H1 (cell line): ENCODE measurements around the gene SERPINB6. TPM values are rescaled to one million over a fixed set of nuclear protein-coding genes. Genes with fewer than 3 reads are reported as not detected.
A peak's percentile ranks its signal among the peaks of the same experiment; 100 is the strongest.

Experiments
- CTCF ChIA-PET: fragments of 300-600 bp; sonication (Branson Sonifier 250); formaldehyde crosslinking; loops from one replicate; lab custom pipeline; 2021; ENCODE audit not compliant: partially characterized antibody; lab: Charles Lee
- POLR2A ChIA-PET: fragments of 300-600 bp; sonication (Branson Sonifier 250); formaldehyde crosslinking; loops from one replicate; lab custom pipeline; 2021; ENCODE audit warnings: inconsistent platforms; ENCODE audit not compliant: partially characterized antibody; lab: Charles Lee
- DNase-seq, 2 experiments: peaks; one replicate each; pipeline versions ENCODE4 v3.0.0 to v3.0.0-alpha.2; 2010 to 2022; ENCODE audit warnings: low spot score in 2 of 2, low read depth in 1 of 2, mixed read lengths in 1 of 2
- FAIRE-seq: peaks from 2 replicates; lab custom pipeline; 2011; peaks lifted over from hg19 to GRCh38; lab: Jason Lieb, UNC
- H2AFZ ChIP-seq: 2 replicates; pipeline ENCODE4 v1.8.1; 2012; ENCODE audit warnings: low read length, inconsistent platforms
- H2AK5ac ChIP-seq: 2 replicates; pipeline ENCODE4 v1.6.1; 2013; ENCODE audit warnings: low read depth, low read length
- H2BK120ac ChIP-seq: replicated peaks from 2 replicates; pipeline ENCODE3; 2013; ENCODE audit warnings: low read depth, low read length, inconsistent platforms
- H2BK12ac ChIP-seq: 2 replicates; pipeline ENCODE4 v1.6.1; 2013; ENCODE audit warnings: low read depth, low read length
- H2BK15ac ChIP-seq: 2 replicates; pipeline ENCODE4 v1.6.1; 2013; ENCODE audit warnings: low read length
- H2BK20ac ChIP-seq: 2 replicates; pipeline ENCODE4 v1.6.1; 2013; ENCODE audit warnings: low read length
- H2BK5ac ChIP-seq: 2 replicates; pipeline ENCODE4 v1.6.1; 2013; ENCODE audit warnings: low read depth, low read length
- H3K14ac ChIP-seq: 2 replicates; pipeline ENCODE4 v1.6.1; 2013; ENCODE audit warnings: inconsistent platforms; ENCODE audit not compliant: insufficient read length
- H3K18ac ChIP-seq: 2 replicates; pipeline ENCODE4 v1.6.1; 2013; ENCODE audit warnings: low read length; ENCODE audit errors: extremely low read depth
- H3K23ac ChIP-seq: 2 replicates; pipeline ENCODE4 v1.6.1; 2013; ENCODE audit warnings: inconsistent platforms; ENCODE audit not compliant: insufficient read length
- H3K23me2 ChIP-seq: 2 replicates; pipeline ENCODE4 v1.6.1; 2013; ENCODE audit warnings: low read depth, low read length
- H3K27ac ChIP-seq: 2 replicates; pipeline ENCODE4 v1.6.1; 2011; ENCODE audit warnings: low read depth, low read length, inconsistent platforms
- H3K27me3 ChIP-seq, 4 experiments: replicated peaks in 1 of 4; 1 replicate in 1 of 4; 2 replicates in 3 of 4; pipeline versions ENCODE4 v1.6.1 to v1.8.1; 2011 to 2013; ENCODE audit warnings: low read length in 3 of 4, mild to moderate bottlenecking in 3 of 4, inconsistent platforms in 2 of 4, mixed read lengths in 2 of 4, moderate library complexity in 1 of 4; ENCODE audit not compliant: control insufficient read depth in 3 of 4, insufficient read depth in 3 of 4; ENCODE audit errors: extremely low read depth in 1 of 4
- H3K36me3 ChIP-seq, 4 experiments: 2 replicates each; pipeline versions ENCODE4 v1.6.1 to v1.8.1; 2011 to 2013; ENCODE audit warnings: mild to moderate bottlenecking in 4 of 4, low read length in 3 of 4, moderate library complexity in 2 of 4, control low read depth in 1 of 4, inconsistent platforms in 1 of 4; ENCODE audit not compliant: insufficient read depth in 4 of 4, control insufficient read depth in 2 of 4
- H3K4ac ChIP-seq: replicated peaks from 2 replicates; pipeline ENCODE3; 2013; ENCODE audit warnings: low read length, low read depth, mixed read lengths, inconsistent platforms; ENCODE audit not compliant: insufficient read length
- H3K4me1 ChIP-seq, 4 experiments: replicated peaks in 1 of 4; 1 replicate in 1 of 4; 2 replicates in 3 of 4; pipeline versions ENCODE4 v1.6.1 to v1.8.1; 2011 to 2013; ENCODE audit warnings: low read length in 3 of 4, inconsistent platforms in 2 of 4, mixed read lengths in 1 of 4; ENCODE audit not compliant: insufficient read depth in 4 of 4, control insufficient read depth in 3 of 4
- H3K4me2 ChIP-seq, 2 experiments: 2 replicates each; pipeline versions ENCODE4 v1.6.1 to v1.8.1; 2011 to 2013; ENCODE audit warnings: low read depth in 2 of 2, low read length in 2 of 2, control low read depth in 1 of 2, inconsistent platforms in 1 of 2, mild to moderate bottlenecking in 1 of 2; ENCODE audit not compliant: insufficient read depth in 1 of 2
- H3K4me3 ChIP-seq, 4 experiments: fragments of 200-600, 300-600 bp in 1 of 4; sonication (generic), shearing (Covaris generic), sonication (Bioruptor Twin) in 1 of 4; 2 replicates each; pipeline versions ENCODE4 v1.5.1 to v1.8.1; 2011 to 2016; ENCODE audit warnings: low read length in 4 of 4, low read depth in 3 of 4, control low read depth in 2 of 4, inconsistent platforms in 2 of 4, mild to moderate bottlenecking in 2 of 4, mixed read lengths in 1 of 4, moderate library complexity in 1 of 4; ENCODE audit not compliant: insufficient read depth in 2 of 4; ENCODE audit errors: extremely low read depth in 1 of 4
- H3K56ac ChIP-seq: replicated peaks from 2 replicates; pipeline ENCODE3; 2013; ENCODE audit warnings: low read depth, mild to moderate bottlenecking, mixed read lengths, low read length, inconsistent platforms; ENCODE audit not compliant: insufficient read length
- H3K79me1 ChIP-seq: 2 replicates; pipeline ENCODE4 v1.6.1; 2013; ENCODE audit warnings: low read depth, low read length, control low read depth
- H3K79me2 ChIP-seq, 2 experiments: 2 replicates each; pipeline versions ENCODE4 v1.6.1 to v1.8.1; 2012 to 2013; ENCODE audit warnings: low read length in 2 of 2, mild to moderate bottlenecking in 2 of 2, inconsistent platforms in 1 of 2; ENCODE audit not compliant: insufficient read depth in 2 of 2, control insufficient read depth in 1 of 2
- H3K9ac ChIP-seq, 4 experiments: replicated peaks in 1 of 4; 1 replicate in 1 of 4; 2 replicates in 3 of 4; pipeline versions ENCODE4 v1.6.1 to v1.8.1; 2011 to 2013; ENCODE audit warnings: low read depth in 3 of 4, low read length in 3 of 4, control low read depth in 2 of 4, mild to moderate bottlenecking in 2 of 4, moderate library complexity in 2 of 4, inconsistent platforms in 1 of 4; ENCODE audit errors: extremely low read depth in 1 of 4
- H3K9me3 ChIP-seq, 2 experiments: 2 replicates each; pipeline versions ENCODE4 v1.6.1 to v1.8.1; 2012 to 2013; ENCODE audit warnings: mild to moderate bottlenecking in 2 of 2, moderate library complexity in 2 of 2, control low read depth in 1 of 2, inconsistent platforms in 1 of 2, low read depth in 1 of 2, low read length in 1 of 2, mixed read lengths in 1 of 2; ENCODE audit not compliant: insufficient read depth in 2 of 2
- H4K20me1 ChIP-seq, 2 experiments: replicated peaks in 1 of 2; 2 replicates each; pipeline versions ENCODE3 to v1.8.1; 2011 to 2013; ENCODE audit warnings: inconsistent platforms in 2 of 2, low read length in 2 of 2, mild to moderate bottlenecking in 1 of 2; ENCODE audit not compliant: insufficient read depth in 2 of 2, control insufficient read depth in 1 of 2
- H4K5ac ChIP-seq: 2 replicates; pipeline ENCODE4 v1.6.1; 2013; ENCODE audit warnings: low read length, low read depth, mixed read lengths, inconsistent platforms; ENCODE audit not compliant: insufficient read length
- H4K8ac ChIP-seq: 2 replicates; pipeline ENCODE4 v1.8.0; 2013; ENCODE audit warnings: mild to moderate bottlenecking, moderate library complexity, low read length, inconsistent platforms; ENCODE audit not compliant: insufficient read depth; ENCODE audit errors: extremely low read depth
- H4K91ac ChIP-seq: replicated peaks from 2 replicates; pipeline ENCODE3; 2013; ENCODE audit warnings: low read length, mixed read lengths, inconsistent platforms; ENCODE audit not compliant: insufficient read length
- CHD1 ChIP-seq: IDR thresholded peaks from 2 replicates; pipeline ENCODE4 v1.6.1; 2012; ENCODE audit warnings: low read depth, low read length, improper control_type of control experiment
- CHD2 ChIP-seq: IDR thresholded peaks from 2 replicates; pipeline ENCODE4 v1.6.1; 2012; ENCODE audit warnings: low read length, improper control_type of control experiment
- SIX5 ChIP-seq: IDR thresholded peaks from 2 replicates; pipeline ENCODE4 v1.6.1; 2011; ENCODE audit warnings: mild to moderate bottlenecking, low read depth, low read length
- SP4 ChIP-seq: IDR thresholded peaks from 2 replicates; pipeline ENCODE4 v1.6.1; 2012; ENCODE audit warnings: low read length, inconsistent platforms
- SRF ChIP-seq: IDR thresholded peaks from 2 replicates; pipeline ENCODE4 v1.6.1; 2011; ENCODE audit warnings: mild to moderate bottlenecking, low read depth, low read length, moderate library complexity
- TBP ChIP-seq: IDR thresholded peaks from 2 replicates; pipeline ENCODE4 v1.6.1; 2011; ENCODE audit warnings: low read depth, low read length, improper control_type of control experiment
- WGBS, 2 experiments: shearing (Covaris generic) in 1 of 2; methylation state at CpG; one replicate each; pipeline versions ENCODE4 v1.1.6 to v1.1.7; 2013 to 2015; ENCODE audit warnings: low lambda C conversion rate in 2 of 2, mixed read lengths in 2 of 2, inconsistent platforms in 1 of 2, low coverage in 1 of 2, missing lambda C conversion rate in 1 of 2; ENCODE audit not compliant: insufficient replicate concordance in 2 of 2, insufficient coverage in 1 of 2, insufficient read length in 1 of 2; ENCODE audit errors: extremely low coverage in 1 of 2, missing lambda C conversion rate in 1 of 2; 5-methylcytosine and 5-hydroxymethylcytosine counted together
- polyA plus RNA-seq, 7 experiments: library from polyadenylated mRNA; depleted of rRNA in 3 of 7; stranded (reverse) in 5 of 7; unstranded in 2 of 7; fragments of >200 nt in 5 of 7; fragments of 200-250 nt in 2 of 7; gene quantifications; 1 replicate in 5 of 7; 2 replicates in 1 of 7; 4 replicates in 1 of 7; pipeline versions ENCODE4 v1.2.1 to v1.2.3, GENCODE V29; 2011 to 2013; ENCODE audit warnings: missing spikeins in 2 of 7, mixed read lengths in 2 of 7
- total RNA-seq: library from RNA; stranded (reverse); fragmentation: NEBNext Ultra II Directional; extraction: Animal tissue kit (Norgen Biotek cat#: 25700); gene quantifications from 2 replicates; pipeline ENCODE4 v1.2.1, GENCODE V29; 2021

SERPINB6 gene
- total and polyA plus RNA-seq, 2 of the 8 experiments (the other 6 are each of a cell fraction or from before 2014, with no cell fraction given) = 27.2 to 29.4 TPM

DNA sequence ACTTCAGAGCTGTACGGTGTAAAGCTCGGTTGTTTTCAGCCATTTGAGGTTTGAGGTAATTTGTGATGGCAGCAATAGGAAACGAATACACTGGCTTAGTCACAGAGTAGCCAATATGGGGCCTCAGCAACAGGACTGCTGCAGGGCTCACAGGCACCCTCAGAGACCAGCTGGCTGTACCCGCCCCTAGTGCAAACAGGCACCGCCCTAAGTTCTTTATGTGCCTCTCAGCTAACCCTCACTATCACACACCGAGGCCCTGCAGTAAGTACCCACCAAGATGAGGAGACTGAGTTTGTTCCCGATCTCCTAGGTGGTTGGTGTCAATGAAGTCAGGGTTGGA is 57.1 kb downstream of the SERPINB6 start:
- no peak overlapping the region for H3K4me2 ChIP-seq
- no peak overlapping the region for H3K9ac ChIP-seq
- no peak for FAIRE-seq
- TF ChIP-seq CHD2 (no peak), SRF (no peak), SIX5 (no peak), SP4 (no peak), CHD1 (no peak), TBP (no peak)

More for the DNA sequence above, 57.1 kb downstream of the SERPINB6 start:
- Histone ChIP-seq H3K36me3 (no peaks in the 10 kb centered on the region), H4K91ac (peak overlapping the region; percentile 45), H3K27ac (no peak overlapping the region), H2BK12ac (peak overlapping the region; percentile 88), H2BK5ac (peak overlapping the region; percentile 18; the same call in 1 of the 2 replicates), H3K18ac (no peak overlapping the region), H3K56ac (no peak overlapping the region), H2AFZ (no peak overlapping the region), H3K23ac (no peak overlapping the region), H4K8ac (no peak overlapping the region), H3K79me1 (no peaks in the 10 kb centered on the region), H2BK15ac (no peak overlapping the region), H3K27me3 (no peaks in the 10 kb centered on the region), H3K79me2 (no peaks in the 10 kb centered on the region), H2BK20ac (peak overlapping the region; percentile 74; the same call in 1 of the 2 replicates), H4K20me1 (no peaks in the 10 kb centered on the region), H3K9me3 (no peaks in the 10 kb centered on the region), H2AK5ac (0 out of 2 replicates have a peak overlapping the region, but pooled peaks have one; percentile 26), H3K4me3 (no peak overlapping the region), H3K4ac (peak overlapping the region; percentile 53), H3K14ac (no peak overlapping the region), H2BK120ac (peak overlapping the region; percentile 59), H3K23me2 (no peaks in the 10 kb centered on the region), H3K4me1 (peaks cover 6 to 23% (median 19%) of the 10 kb centered on the region in 4 experiments), H4K5ac (no peak overlapping the region)
- DNase-seq = no peak
- CTCF ChIA-PET = interaction anchor here (0.6 to 6.3 kb wide), 17 partner anchors 10 to 222 kb away, joined by 3 to 64 read pairs (median 6); no protein-coding TSS in a partner anchor
- POLR2A ChIA-PET = interaction anchor here (0.7 to 3.9 kb wide), 10 partner anchors 8 to 202 kb away, joined by 3 to 13 read pairs (median 4); partner anchors contain the start of gene SERPINB9
- WGBS, 2 experiments = 83% methylated on average over 7 of the region's 7 CpGs; no CpG with 5 or more reads in 1 of the 2 experiments
